ACHN (cell line): ENCODE data around the gene MIGA2.
"Not testable (repeated sequence)": the region's sequence is repeated elsewhere in the genome, so short reads cannot be mapped to it uniquely, and the experiment has no call there.

ENCODE experiments used
- DNase-seq: peaks from one replicate; pipeline ENCODE4 v3.0.0-alpha.2; 2015
- in situ Hi-C: cut with HindIII; loops from 2 replicates; pipeline ENCODE4 v1.10.0; 2017; ENCODE audit warnings: low sequenced_read_pairs, low pct_ligation_motif_present, low pct_unique_long_range_greater_than_20kb

Gene MIGA2

GRCh38 chr9:129108083-129108804 is 71.8 kb downstream of the MIGA2 start:
- in situ Hi-C loops: no loop called here

GRCh38 chr9:129108805-129109536 is 72.5 kb downstream of the MIGA2 start:
- no peak for DNase-seq
- in situ Hi-C loops: no loop called here

More at GRCh38 chr9:129108083-129108804, 71.8 kb downstream of the MIGA2 start:
- no peak for DNase-seq

DNA sequence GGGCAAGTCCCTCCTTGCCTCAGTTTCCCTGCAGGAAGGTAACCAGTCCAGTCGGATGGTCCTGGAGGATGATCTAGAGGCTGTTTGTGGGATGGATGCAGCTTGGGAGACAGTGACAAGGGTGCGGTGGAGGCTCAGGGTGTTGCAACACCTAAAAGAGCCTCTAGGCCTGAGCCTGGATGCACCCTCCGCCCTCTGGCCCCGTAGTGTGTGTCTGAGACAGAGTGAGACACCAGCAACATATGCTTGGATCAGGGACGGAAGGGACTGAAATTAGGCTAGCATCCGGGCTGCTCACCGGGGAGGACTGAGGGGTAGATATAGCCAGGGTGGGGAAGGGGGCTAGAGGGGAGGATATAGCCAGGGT is 73.1 kb downstream of the MIGA2 start:
- DNase-seq: no peak
- in situ Hi-C loops: no loop called here

DNA sequence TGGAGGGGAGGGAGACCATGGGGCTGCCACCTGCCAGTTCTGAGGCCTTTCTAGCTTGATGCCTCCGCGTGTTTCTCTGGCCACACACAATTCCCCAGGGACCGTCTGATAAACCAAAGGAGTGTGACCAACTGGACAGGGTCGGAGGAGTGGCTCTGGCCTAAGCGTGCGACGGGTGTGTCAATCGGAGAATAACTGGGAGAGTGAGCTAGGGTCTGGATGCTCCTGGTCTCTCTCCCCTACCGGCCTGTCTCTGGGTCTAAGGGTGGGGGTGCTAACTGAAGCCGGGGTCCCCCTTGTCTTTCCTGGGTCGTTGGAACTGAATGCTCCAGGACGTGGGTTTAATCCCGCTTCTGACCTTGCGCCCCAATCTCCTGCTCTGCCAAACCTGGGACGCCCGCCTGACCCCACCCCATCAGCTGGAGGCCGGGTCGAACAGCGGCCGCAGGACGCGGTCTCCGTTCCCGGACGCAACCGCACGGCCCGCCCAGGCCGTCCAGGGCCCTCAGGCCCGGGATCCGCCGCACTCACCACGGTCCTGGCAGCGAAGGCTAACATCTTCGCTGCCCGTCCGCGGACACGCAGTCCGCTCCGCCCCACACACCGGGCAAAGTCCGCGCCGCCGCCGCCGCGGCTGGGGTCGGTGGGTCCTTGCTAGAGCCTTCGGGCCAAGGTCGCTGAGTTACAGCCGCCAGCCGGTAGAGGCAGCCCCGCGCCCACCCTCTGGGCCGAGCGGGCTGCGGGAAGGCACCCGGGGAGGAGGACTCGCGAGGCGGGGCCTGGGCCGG is 73.7 kb downstream of the MIGA2 start:
- in situ Hi-C loops: no loop called here
- DNase-seq: peak; percentile 25

GRCh38 chr9:129110740-129111527 is 74.5 kb downstream of the MIGA2 start, which contains the start of the genes CRAT and PTPA:
Gene CRAT, minus strand, starts transcription at chr9:129110793. Its CDS starts 284 bp downstream, at chr9:129110509.
Gene PTPA, plus strand, starts transcription at chr9:129111415. Its CDS starts 186 bp downstream, at chr9:129111601.
- in situ Hi-C loops: no loop called here
- peak; percentile 87 for DNase-seq

DNA sequence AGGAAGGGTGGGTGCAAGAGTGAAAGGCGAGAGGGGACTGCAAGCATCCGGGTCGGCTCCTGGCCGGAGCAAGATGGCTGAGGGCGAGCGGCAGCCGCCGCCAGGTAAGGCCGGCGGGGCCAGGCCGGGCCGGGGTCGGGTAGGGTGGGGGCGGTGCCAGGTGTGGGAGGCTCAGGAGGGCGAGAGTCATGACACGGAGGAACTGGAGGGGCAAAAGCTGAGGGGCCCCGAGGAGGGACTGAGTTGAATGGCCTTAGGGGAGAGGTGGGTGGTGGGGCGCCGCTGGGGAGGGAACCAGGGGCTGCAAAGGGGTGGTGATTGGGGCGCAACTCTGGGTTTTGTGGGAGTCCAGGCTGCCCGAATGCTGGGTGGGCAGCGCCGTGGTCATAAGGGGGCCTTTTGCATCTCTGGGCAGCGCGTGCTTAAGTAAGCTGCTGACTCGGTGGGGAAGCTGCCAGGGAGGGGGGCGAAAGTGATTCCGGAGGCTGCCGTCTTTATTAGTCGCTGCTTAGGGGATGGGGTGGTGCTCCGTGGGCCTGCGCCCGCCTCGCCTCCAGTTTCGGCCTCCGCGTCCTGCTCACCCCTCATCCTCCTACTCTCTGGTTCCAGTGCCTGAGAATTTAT is 75.2 kb downstream of the MIGA2 start:
- in situ Hi-C loops: no loop called here
- DNase-seq: peak; percentile 44

GRCh38 chr9:129112526-129112925 is 76.1 kb downstream of the MIGA2 start:
- in situ Hi-C loops, DNase-seq: not testable (repeated sequence)

DNA sequence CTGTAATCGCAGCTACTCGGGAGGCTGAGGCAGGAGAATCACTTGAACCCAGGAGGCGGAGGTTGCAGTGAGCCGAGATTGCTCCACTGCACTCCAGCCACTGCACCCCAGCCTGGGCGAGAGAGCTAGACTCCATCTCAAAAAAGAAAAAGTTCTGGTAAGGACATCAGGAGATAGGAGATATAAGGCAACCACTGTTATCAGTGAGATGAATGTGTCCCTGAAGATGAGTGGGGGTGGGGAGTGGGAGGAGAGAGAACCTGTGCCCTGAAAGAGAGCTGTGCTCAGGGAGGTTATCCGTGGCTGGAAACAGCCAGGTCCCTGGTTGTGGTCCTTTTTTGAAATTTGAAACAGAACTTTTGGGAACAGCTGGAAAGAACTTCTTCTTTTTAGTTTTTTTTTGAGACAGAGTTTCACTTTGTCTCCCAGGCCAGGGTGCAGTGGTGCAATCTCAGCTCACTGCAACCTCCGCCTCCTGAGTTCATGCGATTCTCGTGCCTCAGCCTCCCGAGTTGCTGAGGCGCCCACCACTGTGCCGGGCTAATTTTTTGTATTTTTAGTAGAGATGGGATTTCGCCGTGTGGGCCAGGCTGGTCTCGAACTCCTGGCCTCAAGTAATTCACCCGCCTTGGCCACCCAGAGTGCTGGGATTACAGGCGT is 77.3 kb downstream of the MIGA2 start:
- in situ Hi-C loops: no loop called here
- DNase-seq: no peak

DNA sequence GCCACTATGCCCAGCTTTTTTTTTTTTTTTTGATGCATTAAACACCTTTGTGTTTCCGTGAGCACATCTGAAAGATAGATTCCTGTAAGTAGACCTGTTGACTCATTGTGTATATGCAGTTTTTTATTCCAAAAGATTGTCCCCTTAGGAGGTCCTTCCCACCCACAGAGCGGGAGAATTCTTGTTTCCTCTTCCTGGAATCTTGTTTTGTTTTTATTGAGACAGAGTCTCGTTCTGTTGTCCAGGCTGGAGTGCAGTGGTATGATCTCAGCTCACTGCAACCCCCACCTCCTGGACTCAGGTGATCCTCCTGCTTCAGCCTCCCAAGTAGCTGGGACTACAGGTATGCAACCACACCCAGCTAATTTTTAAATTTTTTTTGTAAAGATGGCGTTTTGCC is 82.4 kb downstream of the MIGA2 start:
- in situ Hi-C loops: no loop called here

DNA sequence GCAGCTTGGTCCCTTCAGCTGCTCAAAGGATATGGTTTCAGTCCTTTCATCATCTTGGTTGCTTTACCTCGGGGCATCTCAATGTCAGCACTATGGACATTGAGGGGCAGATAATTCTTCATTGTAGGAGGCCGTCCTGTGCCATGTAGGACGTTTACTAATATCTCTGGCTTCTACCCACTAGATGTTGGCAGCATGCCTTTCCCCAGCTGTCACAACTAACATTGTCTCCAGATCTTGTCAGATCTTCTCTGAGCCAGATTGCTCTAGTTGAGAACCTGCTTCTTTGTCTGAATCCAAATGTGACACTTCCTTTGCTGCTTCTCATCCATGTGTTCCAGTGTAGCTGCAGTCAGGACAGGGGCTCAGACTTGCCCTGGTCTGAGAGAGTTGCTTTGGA is 85.1 kb downstream of the MIGA2 start:
- in situ Hi-C loops: no loop called here
- no peak for DNase-seq

More for the DNA sequence above, 82.4 kb downstream of the MIGA2 start:
- DNase-seq: no peak
